Spinal cord (tissue), 10 donors: Measurements from ENCODE around the gene MACROD2. TPM values are rescaled to one million over a fixed set of nuclear protein-coding genes. Genes with fewer than 3 reads are reported as not detected.
A peak's percentile ranks its signal among the peaks of the same experiment; 100 is the strongest.

Source experiments
- DNase-seq, 6 donors: peaks; one replicate each; pipeline versions ENCODE4 v3.0.0 to v3.0.0-alpha.2; 2013 to 2015; ENCODE audit warnings: low spot score in 6 of 6, low read depth in 4 of 6
- H3K27ac ChIP-seq: one replicate; pipeline ENCODE4 v1.5.1; 2013; ENCODE audit warnings: low read depth, low read length, control low read depth
- H3K27me3 ChIP-seq: one replicate; pipeline ENCODE4 v1.6.1; 2013; ENCODE audit warnings: low read length; ENCODE audit not compliant: control insufficient read depth, insufficient read depth
- H3K36me3 ChIP-seq: one replicate; pipeline ENCODE4 v1.6.1; 2013; ENCODE audit warnings: low read length; ENCODE audit not compliant: control insufficient read depth, insufficient read depth
- H3K4me1 ChIP-seq: one replicate; pipeline ENCODE4 v1.6.1; 2013; ENCODE audit warnings: low read length; ENCODE audit not compliant: control insufficient read depth, insufficient read depth
- H3K4me3 ChIP-seq: one replicate; pipeline ENCODE4 v1.5.1; 2013; ENCODE audit warnings: low read depth, low read length, control low read depth
- H3K9me3 ChIP-seq: one replicate; pipeline ENCODE4 v1.6.1; 2013; ENCODE audit warnings: low read length; ENCODE audit not compliant: control insufficient read depth, insufficient read depth
- WGBS: methylation state at CpG from one replicate; pipeline ENCODE4 v1.1.5; 2013; ENCODE audit warnings: missing lambda C conversion rate; ENCODE audit not compliant: insufficient coverage; 5-methylcytosine and 5-hydroxymethylcytosine counted together
- polyA plus RNA-seq, 2 donors: library from polyadenylated mRNA; unstranded; fragments of 120-200 nt; gene quantifications; one replicate each; pipeline ENCODE4 v1.2.1, GENCODE V29; 2013; ENCODE audit not compliant: insufficient read length in 2 of 2
- total RNA-seq, 2 donors: library from RNA; depleted of rRNA in 1 of 2; stranded (reverse); fragments of 120-200 nt in 1 of 2; fragments of >200 nt in 1 of 2; gene quantifications; one replicate each; pipeline versions ENCODE4 v1.2.3 to v1.2.4, GENCODE V29; 2013 to 2014
- donor health status: healthy.

MACROD2 gene
- total and polyA plus RNA-seq, 4 donors: 16.2 to 34.0 (median 23.6) TPM

DNA sequence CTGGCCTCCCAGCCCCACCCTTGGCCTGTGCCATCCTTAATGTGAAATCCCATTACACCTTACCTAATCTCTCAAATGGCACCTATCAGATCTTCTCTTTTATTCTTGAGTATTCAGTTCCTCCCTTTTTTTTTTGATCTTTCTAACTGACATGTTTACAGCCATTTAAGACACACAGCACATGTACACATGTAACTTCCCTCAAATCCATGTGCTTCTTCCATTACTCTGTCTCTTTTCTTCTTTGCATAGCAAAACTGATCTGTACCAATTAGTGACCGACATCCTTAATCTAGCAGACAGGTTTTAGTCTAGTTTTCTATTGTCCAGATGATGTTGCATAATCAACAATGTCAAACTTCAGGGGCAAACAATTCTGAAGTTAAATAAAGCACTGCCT, 755.9 kb downstream of the MACROD2 start:
- no peak overlapping the region for H3K4me3 ChIP-seq
- no peaks in the 10 kb centered on the region for H3K27me3 ChIP-seq
- no peaks in the 10 kb centered on the region for H3K9me3 ChIP-seq
- no peaks in the 10 kb centered on the region for H3K4me1 ChIP-seq
- DNase-seq: no peak
- no peaks in the 10 kb centered on the region for H3K36me3 ChIP-seq
- no CpG with 5 or more reads among the region's 1 CpG for WGBS
- H3K27ac ChIP-seq: no peak overlapping the region

DNA sequence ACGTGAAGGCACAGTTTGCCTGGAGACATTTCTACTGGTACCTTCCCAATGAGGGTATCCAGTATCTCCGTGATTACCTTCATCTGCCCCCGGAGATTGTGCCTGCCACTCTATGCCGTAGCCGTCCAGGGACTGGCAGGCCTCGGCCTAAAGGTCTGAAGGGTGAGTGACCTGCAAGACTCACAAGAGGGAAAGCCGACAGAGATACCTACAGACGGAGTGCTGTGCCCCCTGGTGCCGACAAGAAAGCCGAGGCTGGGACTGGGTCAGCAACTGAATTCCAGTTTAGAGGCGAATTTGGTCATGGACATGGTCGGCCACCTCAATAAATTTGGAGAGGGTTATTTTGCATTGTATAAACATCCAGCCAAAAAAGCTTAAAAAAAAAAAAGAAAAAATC, 762.4 kb downstream of the MACROD2 start:
- Histone ChIP-seq H3K4me3 (no peak overlapping the region), H3K9me3 (no peaks in the 10 kb centered on the region), H3K27me3 (no peaks in the 10 kb centered on the region), H3K4me1 (no peaks in the 10 kb centered on the region), H3K36me3 (no peaks in the 10 kb centered on the region), H3K27ac (no peak overlapping the region)
- 91% methylated on average over 8 of the region's 12 CpGs for WGBS
- DNase-seq: no peak

GRCh38 chr20:14758356-14758755, 763.0 kb downstream of the MACROD2 start:
- Histone ChIP-seq H3K4me3 (no peak overlapping the region), H3K27ac (no peak overlapping the region), H3K36me3 (no peaks in the 10 kb centered on the region), H3K4me1 (no peaks in the 10 kb centered on the region), H3K9me3 (no peaks in the 10 kb centered on the region), H3K27me3 (no peaks in the 10 kb centered on the region)
- DNase-seq: peak in 2 of 6 donors; percentile 13 to 57
- 40% methylated on average over 1 of the region's 2 CpGs for WGBS

GRCh38 chr20:14759979-14760378, 764.7 kb downstream of the MACROD2 start:
- Histone ChIP-seq H3K27ac (no peak overlapping the region), H3K27me3 (no peaks in the 10 kb centered on the region), H3K4me1 (no peaks in the 10 kb centered on the region), H3K9me3 (no peaks in the 10 kb centered on the region), H3K36me3 (no peaks in the 10 kb centered on the region), H3K4me3 (no peak overlapping the region)
- 83% methylated on average over 1 of the region's 4 CpGs for WGBS
- peak in 1 of 6 donors; percentile 34 for DNase-seq

- H3K27ac ChIP-seq: no peak overlapping the region
- no peaks in the 10 kb centered on the region for H3K9me3 ChIP-seq
- no peaks in the 10 kb centered on the region for H3K36me3 ChIP-seq
- no peak overlapping the region for H3K4me3 ChIP-seq
- H3K4me1 ChIP-seq: no peaks in the 10 kb centered on the region
- 85% methylated on average over 2 of the region's 5 CpGs for WGBS
- H3K27me3 ChIP-seq: no peaks in the 10 kb centered on the region
- no peak for DNase-seq
Observed at GRCh38 chr20:14761903-14762302, 766.6 kb downstream of the MACROD2 start.

DNA sequence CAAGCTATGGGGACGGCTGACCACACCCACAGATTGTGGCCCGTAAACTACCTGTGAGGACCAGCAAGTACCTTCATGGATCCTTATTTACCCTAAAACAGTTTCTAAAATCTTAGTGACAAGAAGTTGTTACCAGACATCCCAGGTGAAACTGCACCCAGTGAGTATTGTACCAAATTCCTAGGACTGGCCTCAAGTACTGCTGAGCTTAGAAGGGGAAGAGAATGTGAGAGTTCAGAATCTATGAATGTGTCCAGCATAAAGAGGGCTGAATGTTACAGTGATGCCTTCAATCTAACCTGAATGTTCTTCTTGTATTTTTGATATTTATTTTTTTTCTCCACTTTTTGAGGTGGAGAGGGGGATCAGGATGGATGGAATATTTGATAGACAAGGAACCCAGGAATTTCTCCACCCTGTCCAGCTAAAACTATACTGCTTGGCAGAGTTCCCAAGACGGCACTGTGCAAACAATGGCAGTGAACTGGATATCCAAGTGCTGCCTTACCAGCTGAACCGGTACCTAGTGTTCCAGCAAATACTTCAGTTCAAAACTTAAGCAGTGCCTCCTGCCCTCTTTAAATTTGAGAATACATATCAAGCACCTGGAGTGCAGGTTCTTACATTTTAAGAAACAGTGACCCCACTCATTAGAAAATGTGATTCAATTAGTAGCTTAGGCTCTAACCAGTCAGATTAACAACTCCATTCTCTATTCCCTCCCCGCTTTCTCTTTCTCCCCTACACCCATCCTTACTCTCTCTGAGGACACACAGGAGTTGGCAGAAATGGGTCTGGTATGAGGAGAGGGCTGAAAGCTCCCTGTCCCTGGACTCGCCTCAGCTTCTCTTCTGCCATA, 769.4 kb downstream of the MACROD2 start:
- Histone ChIP-seq H3K27ac (no peak overlapping the region), H3K4me1 (no peaks in the 10 kb centered on the region), H3K4me3 (no peak overlapping the region), H3K27me3 (no peaks in the 10 kb centered on the region), H3K36me3 (no peaks in the 10 kb centered on the region), H3K9me3 (no peaks in the 10 kb centered on the region)
- 83% methylated on average over 5 of the region's 6 CpGs for WGBS
- DNase-seq: no peak

GRCh38 chr20:14765370-14765701, 770.0 kb downstream of the MACROD2 start:
- H3K4me1 ChIP-seq: no peaks in the 10 kb centered on the region
- no peak overlapping the region for H3K27ac ChIP-seq
- no peak overlapping the region for H3K4me3 ChIP-seq
- no peaks in the 10 kb centered on the region for H3K27me3 ChIP-seq
- 100% methylated on average over 1 of the region's 3 CpGs for WGBS
- no peaks in the 10 kb centered on the region for H3K36me3 ChIP-seq
- no peaks in the 10 kb centered on the region for H3K9me3 ChIP-seq
- DNase-seq: no peak

DNA sequence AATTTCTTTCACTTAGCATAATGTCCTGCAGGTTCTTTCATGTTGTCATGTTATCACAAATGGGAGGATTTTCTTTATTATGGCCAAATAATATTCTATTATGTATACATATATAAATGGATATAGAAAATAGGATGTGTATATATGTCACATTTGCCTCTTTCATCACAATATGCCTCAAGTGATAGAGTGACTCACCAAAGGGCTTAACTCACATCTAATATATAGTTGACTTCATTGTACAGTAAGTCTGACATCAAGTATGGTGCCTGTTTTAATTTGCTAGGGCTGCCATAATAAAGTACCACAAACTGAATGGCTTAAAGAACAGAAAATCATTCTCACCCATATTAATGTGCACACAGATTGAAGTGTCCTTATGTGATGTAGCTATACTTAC, 778.2 kb downstream of the MACROD2 start:
- H3K36me3 ChIP-seq: no peaks in the 10 kb centered on the region
- DNase-seq: no peak
- H3K4me1 ChIP-seq: no peaks in the 10 kb centered on the region
- no peak overlapping the region for H3K4me3 ChIP-seq
- H3K27ac ChIP-seq: no peak overlapping the region
- no peaks in the 10 kb centered on the region for H3K9me3 ChIP-seq
- H3K27me3 ChIP-seq: no peaks in the 10 kb centered on the region

DNA sequence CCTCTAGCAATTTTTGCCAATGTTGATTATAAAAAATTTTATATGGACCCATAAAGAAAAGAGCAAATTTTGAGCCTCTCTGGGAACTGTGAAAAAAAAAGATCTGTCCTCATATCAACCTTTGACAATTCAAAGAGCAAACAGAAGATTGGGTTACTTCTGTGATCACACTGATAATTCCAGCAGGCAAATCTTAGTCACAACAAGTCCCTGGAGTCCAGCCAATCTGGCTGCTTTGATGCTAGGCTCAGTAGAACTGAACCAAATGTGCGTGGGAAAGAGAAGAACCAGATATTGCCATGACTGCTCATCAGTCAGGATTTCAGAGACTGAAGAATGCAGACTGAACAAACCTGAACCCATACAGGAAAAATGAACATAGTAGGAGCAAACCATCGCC, 780.5 kb downstream of the MACROD2 start:
- Histone ChIP-seq H3K36me3 (no peaks in the 10 kb centered on the region), H3K4me3 (no peak overlapping the region), H3K4me1 (no peaks in the 10 kb centered on the region), H3K27me3 (no peaks in the 10 kb centered on the region), H3K27ac (no peak overlapping the region), H3K9me3 (no peaks in the 10 kb centered on the region)
- WGBS: no CpG with 5 or more reads among the region's 2 CpGs
- peak in 1 of 6 donors; percentile 14 for DNase-seq

DNA sequence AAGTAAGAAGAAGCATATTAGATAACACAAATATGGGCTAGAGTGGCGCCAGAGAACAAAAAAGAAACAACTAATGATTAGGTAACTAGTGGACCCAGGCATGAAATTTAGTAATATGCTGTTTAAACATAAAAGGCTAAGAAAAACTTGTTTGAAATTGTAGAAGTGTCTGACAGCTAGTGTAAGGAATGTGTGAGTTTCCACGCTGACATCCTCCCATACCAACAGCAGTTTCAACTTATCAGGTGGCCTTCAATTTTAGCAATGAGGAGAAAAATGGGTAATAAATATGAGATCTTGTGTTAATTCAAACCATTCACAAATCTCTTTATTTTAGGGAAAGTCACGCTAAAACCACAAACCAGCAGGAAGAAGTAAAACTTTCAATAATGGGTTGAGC, 782.3 kb downstream of the MACROD2 start:
- DNase-seq: no peak
- WGBS: 100% methylated on average over 1 of the region's 3 CpGs
- Histone ChIP-seq H3K27ac (no peak overlapping the region), H3K4me1 (no peaks in the 10 kb centered on the region), H3K27me3 (no peaks in the 10 kb centered on the region), H3K4me3 (no peak overlapping the region), H3K9me3 (no peaks in the 10 kb centered on the region), H3K36me3 (no peaks in the 10 kb centered on the region)
